ENCODE measurements around the gene ZNF414. TPM values are rescaled to one million over a fixed set of nuclear protein-coding genes. Genes with fewer than 3 reads are reported as not detected.

The ZNF414 gene
- total and polyA plus RNA-seq, 2 experiments from 2014 or later: 27.4 to 45.0 TPM

DNA sequence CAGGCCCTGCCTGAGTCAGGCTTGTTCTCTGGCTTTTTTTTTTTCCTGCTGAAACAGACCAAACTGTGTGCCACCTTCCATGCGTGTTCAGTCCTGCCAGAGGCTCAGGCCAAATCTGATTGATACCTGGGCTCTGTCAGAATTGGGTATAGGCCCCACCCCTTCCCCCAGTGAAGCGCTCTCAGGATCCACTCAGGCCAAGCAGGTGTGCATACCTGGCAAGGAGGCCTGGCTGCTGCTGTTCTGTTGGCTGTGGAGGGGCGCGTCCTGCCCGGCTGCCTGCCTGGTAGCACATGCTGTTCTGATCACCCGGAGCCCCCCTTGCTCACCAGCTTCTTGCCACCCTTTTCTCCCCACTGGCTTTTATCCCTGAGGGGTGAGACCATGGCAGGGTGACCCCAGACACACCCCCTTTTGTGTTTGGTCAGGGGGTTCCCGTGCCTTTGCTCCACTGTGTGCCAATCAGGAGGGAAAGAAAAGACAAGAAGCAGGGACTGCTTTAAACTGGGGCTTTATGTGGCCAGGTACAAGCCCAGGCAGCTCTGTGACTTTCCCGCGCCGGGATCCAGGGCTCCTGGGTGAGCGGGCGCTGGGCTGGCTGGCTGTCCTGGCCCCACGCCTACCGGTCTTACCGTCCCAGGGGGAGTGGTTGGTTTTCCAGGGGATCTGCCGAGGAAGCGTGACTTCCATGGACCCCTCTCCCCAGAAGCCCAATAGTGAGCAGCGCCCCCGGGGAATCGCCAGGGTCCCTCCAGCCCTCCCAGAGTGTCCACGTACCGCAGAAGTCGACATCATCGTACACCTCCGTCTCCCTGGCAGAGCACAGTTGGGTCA is 24.2 kb downstream of the ZNF414 start (continued):
- TF ChIP-seq, protein P1, sequence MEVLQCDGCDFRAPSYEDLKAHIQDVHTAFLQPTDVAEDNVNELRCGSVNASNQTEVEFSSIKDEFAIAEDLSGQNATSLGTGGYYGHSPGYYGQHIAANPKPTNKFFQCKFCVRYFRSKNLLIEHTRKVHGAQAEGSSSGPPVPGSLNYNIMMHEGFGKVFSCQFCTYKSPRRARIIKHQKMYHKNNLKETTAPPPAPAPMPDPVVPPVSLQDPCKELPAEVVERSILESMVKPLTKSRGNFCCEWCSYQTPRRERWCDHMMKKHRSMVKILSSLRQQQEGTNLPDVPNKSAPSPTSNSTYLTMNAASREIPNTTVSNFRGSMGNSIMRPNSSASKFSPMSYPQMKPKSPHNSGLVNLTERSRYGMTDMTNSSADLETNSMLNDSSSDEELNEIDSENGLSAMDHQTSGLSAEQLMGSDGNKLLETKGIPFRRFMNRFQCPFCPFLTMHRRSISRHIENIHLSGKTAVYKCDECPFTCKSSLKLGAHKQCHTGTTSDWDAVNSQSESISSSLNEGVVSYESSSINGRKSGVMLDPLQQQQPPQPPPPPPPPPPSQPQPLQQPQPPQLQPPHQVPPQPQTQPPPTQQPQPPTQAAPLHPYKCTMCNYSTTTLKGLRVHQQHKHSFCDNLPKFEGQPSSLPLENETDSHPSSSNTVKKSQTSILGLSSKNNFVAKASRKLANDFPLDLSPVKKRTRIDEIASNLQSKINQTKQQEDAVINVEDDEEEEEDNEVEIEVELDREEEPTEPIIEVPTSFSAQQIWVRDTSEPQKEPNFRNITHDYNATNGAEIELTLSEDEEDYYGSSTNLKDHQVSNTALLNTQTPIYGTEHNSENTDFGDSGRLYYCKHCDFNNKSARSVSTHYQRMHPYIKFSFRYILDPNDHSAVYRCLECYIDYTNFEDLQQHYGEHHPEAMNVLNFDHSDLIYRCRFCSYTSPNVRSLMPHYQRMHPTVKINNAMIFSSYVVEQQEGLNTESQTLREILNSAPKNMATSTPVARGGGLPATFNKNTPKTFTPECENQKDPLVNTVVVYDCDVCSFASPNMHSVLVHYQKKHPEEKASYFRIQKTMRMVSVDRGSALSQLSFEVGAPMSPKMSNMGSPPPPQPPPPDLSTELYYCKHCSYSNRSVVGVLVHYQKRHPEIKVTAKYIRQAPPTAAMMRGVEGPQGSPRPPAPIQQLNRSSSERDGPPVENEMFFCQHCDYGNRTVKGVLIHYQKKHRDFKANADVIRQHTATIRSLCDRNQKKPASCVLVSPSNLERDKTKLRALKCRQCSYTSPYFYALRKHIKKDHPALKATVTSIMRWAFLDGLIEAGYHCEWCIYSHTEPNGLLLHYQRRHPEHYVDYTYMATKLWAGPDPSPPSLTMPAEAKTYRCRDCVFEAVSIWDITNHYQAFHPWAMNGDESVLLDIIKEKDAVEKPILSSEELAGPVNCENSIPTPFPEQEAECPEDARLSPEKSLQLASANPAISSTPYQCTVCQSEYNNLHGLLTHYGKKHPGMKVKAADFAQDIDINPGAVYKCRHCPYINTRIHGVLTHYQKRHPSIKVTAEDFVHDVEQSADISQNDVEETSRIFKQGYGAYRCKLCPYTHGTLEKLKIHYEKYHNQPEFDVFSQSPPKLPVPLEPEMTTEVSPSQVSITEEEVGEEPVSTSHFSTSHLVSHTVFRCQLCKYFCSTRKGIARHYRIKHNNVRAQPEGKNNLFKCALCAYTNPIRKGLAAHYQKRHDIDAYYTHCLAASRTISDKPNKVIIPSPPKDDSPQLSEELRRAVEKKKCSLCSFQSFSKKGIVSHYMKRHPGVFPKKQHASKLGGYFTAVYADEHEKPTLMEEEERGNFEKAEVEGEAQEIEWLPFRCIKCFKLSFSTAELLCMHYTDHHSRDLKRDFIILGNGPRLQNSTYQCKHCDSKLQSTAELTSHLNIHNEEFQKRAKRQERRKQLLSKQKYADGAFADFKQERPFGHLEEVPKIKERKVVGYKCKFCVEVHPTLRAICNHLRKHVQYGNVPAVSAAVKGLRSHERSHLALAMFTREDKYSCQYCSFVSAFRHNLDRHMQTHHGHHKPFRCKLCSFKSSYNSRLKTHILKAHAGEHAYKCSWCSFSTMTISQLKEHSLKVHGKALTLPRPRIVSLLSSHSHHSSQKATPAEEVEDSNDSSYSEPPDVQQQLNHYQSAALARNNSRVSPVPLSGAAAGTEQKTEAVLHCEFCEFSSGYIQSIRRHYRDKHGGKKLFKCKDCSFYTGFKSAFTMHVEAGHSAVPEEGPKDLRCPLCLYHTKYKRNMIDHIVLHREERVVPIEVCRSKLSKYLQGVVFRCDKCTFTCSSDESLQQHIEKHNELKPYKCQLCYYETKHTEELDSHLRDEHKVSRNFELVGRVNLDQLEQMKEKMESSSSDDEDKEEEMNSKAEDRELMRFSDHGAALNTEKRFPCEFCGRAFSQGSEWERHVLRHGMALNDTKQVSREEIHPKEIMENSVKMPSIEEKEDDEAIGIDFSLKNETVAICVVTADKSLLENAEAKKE (CRISPR knock-in tag; IDR thresholded peaks at IDR 0.05): no peak

DNA sequence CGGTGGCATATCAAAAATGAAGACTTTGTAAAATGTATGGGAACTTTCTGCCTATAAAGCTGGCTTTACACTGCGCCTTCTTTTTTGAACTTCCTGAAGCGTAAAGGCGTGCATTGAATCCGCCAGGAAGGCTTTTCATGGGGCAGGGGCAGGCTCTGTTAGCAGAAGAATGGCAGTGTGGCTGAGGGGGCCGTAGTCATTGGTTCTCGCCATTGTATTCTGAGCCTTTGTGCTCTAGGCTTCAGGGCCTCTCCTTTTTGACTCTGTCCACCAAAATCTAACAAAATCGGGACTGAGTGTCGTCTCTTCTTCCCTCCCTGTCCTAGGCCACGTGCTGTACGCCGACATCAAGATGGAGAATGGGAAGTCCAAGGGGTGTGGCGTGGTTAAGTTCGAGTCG is 25.6 kb downstream of the ZNF414 start:
- peaks cover 22% of the 10 kb centered on the region for H3K4me1 Mint-ChIP-seq
- peaks cover 68% of the 10 kb centered on the region for H3K36me3 Mint-ChIP-seq (ENCODE audit: low read depth)
- Histone ChIP-seq H3F3A (replicated peaks; ENCODE audit: low read depth) (peaks cover 58% of the 10 kb centered on the region), H3K27ac (ENCODE audit: low read depth) (peak overlapping the region; percentile 88; the same call in 1 of the 2 replicates), H2AFZ (no peak overlapping the region), H3K36me3 (ENCODE audit: insufficient read depth) (peaks cover 32% of the 10 kb centered on the region), H3K9me2 (ENCODE audit: insufficient read depth) (no peaks in the 10 kb centered on the region), H3K4me3 (no peak overlapping the region), H3K4me2 (no peak overlapping the region), H3K4me1 (ENCODE audit: insufficient read depth) (no peaks in the 10 kb centered on the region), H4K20me1 (replicated peaks; ENCODE audit: insufficient read depth) (peaks cover 19% of the 10 kb centered on the region; the same call in 1 of the 2 replicates), H3K27me3 (ENCODE audit: insufficient read depth) (no peaks in the 10 kb centered on the region), H3K79me2 (replicated peaks; ENCODE audit: insufficient read depth) (peaks cover 18% of the 10 kb centered on the region)
- no peak overlapping the region; the same call in 2 of the 3 replicates for H3K4me3 Mint-ChIP-seq
- no peak for DNase-seq (ENCODE audit: low spot score)
- ATAC-seq: no peak
- H3K27ac Mint-ChIP-seq: peak overlapping the region; percentile 60
- H3K9me3 Mint-ChIP-seq: no peaks in the 10 kb centered on the region; the same call in 2 of the 3 replicates
- peaks cover 29% of the 10 kb centered on the region for H3K27me3 Mint-ChIP-seq (ENCODE audit: insufficient read depth, low read depth, poor library complexity)
- TF ChIP-seq, protein P2, sequence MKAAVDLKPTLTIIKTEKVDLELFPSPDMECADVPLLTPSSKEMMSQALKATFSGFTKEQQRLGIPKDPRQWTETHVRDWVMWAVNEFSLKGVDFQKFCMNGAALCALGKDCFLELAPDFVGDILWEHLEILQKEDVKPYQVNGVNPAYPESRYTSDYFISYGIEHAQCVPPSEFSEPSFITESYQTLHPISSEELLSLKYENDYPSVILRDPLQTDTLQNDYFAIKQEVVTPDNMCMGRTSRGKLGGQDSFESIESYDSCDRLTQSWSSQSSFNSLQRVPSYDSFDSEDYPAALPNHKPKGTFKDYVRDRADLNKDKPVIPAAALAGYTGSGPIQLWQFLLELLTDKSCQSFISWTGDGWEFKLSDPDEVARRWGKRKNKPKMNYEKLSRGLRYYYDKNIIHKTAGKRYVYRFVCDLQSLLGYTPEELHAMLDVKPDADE (IDR thresholded peaks at IDR 0.05): no peak
- no peak for TF ChIP-seq NANOG (IDR thresholded peaks at IDR 0.05; ENCODE audit: borderline replicate concordance)
- TF ChIP-seq CREB1 (CRISPR knock-in tag; IDR thresholded peaks at IDR 0.05; ENCODE audit: low read depth): no peak
- TF ChIP-seq ZNF114 (CRISPR knock-in tag; IDR thresholded peaks at IDR 0.05): no peak
- TF ChIP-seq JUNB (IDR thresholded peaks at IDR 0.05; ENCODE audit: unreplicated experiment): no peak
- TF ChIP-seq, protein P3, sequence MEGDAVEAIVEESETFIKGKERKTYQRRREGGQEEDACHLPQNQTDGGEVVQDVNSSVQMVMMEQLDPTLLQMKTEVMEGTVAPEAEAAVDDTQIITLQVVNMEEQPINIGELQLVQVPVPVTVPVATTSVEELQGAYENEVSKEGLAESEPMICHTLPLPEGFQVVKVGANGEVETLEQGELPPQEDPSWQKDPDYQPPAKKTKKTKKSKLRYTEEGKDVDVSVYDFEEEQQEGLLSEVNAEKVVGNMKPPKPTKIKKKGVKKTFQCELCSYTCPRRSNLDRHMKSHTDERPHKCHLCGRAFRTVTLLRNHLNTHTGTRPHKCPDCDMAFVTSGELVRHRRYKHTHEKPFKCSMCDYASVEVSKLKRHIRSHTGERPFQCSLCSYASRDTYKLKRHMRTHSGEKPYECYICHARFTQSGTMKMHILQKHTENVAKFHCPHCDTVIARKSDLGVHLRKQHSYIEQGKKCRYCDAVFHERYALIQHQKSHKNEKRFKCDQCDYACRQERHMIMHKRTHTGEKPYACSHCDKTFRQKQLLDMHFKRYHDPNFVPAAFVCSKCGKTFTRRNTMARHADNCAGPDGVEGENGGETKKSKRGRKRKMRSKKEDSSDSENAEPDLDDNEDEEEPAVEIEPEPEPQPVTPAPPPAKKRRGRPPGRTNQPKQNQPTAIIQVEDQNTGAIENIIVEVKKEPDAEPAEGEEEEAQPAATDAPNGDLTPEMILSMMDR (conservative IDR thresholded peaks at IDR 0.05; ENCODE audit: low read depth in 2 of 2): no peak
- no peak for TF ChIP-seq STAT1 (IDR thresholded peaks at IDR 0.05; ENCODE audit: unreplicated experiment)
